SIG-M5 treated with dmso at 0.1 percent for 504 hours (cell line): ENCODE data around the gene DMXL2.
"Not testable (repeated sequence)": the region's sequence is repeated elsewhere in the genome, so short reads cannot be mapped to it uniquely, and the experiment has no call there.

Source experiments
- DNase-seq: peaks from one replicate; lab custom pipeline; 2025; ENCODE audit not compliant: unreplicated experiment; lab: John Stamatoyannopoulos, UW

DMXL2 gene

DNA sequence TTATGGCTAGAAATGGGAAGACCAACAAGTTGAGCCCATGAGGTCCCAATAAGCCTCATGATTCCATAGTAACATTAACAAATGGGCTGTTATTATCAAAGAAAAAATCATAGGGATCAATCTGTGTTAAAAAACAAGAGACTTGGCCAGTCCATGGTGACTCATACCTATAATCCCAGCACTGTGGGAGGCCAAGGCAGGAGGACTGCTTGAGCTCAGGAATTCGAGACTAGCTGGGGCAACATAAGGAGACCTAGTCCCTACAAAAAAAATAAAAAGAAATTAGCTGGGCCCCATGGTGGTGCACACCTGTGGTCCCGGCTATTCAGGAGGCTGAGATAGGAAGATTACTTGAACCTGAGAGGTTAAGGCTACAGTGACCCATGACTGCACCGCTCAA is 124.8 kb downstream of the DMXL2 start:
- no peak for DNase-seq

GRCh38 chr15:51496246-51496645 is 126.3 kb downstream of the DMXL2 start:
- DNase-seq, result peak; percentile 4

DNA sequence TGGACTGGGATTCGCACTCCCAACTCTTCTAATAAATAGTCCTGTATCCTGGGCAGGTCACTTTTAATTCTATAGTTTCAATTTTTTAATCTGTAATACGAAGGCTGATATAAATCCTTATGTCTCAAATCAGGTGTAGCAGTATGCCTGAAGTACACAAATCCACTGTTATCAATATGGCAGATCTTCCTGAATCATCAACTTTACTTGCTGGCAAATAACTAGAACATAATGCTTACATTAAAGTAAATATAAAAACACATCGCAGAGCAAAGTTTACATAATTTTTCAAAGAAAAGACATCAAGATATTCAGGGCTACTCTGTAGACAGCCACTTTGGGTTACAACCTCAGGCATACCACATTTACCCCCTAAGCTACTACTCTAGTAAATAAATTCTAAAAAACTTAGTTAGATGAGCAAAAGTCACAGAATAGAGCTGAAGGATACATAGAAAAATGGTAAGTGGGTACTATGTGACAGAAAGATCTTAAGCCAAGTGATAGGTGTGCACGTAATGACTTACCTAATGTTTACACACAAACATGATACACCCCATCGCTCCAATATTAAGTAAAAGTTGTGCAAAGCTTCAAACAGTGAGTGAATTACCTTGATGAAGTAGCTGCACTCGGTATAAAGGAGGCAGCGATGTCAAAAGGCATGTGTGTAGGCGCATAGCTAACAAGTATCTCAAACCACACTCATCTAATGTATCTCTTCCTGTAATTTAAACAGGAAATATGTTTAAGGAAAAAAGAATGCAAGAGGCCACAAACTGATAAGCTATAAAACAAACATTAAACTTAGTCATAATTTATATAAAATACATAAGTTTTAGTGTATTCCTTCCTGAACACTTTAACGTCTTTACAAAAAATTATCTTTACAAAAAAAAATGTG is 127.9 kb downstream of the DMXL2 start:
- DNase-seq, result no peak

DNA sequence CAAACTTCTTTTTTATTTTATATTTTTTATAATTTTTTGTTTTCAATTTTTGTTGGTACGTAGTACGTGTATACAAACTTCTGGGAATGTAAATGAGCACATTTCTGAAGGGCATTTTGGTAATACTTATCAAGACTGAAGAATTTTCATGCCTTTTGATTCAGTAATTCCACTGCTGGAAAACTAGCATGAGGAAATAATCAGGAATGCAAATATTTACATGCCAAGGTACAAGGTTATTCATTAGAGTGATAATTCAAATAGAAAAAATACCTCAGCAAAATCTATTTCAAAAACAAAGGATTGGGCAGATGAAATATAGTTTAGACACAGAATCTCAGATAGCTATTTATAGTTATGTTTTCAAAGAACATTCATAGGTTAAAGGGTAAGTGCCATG is 128.7 kb downstream of the DMXL2 start:
- no peak for DNase-seq

DNA sequence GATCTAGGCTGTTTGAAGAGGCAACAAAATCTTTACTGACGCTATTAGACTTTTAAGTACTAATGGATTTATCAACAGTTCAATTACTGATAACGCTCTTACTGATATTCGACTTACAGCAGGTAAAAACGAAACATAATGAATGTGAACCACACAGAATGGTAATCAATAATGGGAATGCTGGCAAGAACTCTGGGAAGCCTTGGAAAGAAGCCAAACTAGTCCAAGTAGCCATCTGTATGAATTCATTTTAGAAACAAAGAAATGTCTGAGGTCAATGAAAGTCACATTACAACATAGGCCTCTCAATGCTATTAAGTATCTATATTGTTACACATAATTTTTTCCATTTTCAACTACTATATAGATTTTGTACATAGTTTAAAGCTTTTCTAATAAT is 130.0 kb downstream of the DMXL2 start:
- DNase-seq, result no peak

DNA sequence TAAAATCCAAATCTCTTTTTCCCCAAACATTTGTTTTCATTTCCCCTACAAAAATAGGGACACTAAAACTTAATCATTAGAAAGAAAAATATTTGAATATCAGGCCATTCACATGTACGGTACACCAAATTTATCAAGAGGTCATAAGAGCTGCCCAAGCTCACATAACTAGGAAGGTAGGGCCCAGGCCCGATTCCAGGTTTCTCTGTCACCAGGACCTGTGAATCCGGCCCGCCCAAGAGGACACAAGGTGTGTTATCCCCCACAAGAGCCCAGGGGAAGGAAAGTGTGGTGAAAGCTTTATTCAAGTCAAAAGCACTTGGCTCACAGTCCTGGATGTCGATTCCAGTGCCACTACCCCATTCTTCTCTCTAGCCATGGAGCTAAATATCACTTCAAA is 130.6 kb downstream of the DMXL2 start:
- DNase-seq, result no peak

DNA sequence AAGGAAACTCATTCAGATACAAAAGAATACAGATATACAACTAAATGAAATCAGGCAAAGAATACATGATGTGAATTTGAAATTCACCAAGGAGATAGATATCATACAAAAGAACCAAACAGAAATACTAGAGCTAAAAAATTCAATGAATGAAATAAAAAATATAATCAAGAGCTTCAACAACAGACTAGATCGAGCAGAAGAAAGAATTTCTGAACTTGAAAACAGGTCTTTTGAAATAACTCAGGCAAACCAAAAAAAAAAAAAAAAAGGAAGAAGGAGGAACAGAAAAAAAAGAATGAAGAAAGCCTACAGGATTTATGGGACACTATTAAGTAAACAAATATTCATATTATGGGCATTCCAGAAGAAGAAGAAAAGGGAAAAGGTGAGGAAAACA is 137.8 kb downstream of the DMXL2 start:
- DNase-seq, result no peak

GRCh38 chr15:51483985-51484384 is 138.6 kb downstream of the DMXL2 start:
- no peak for DNase-seq

GRCh38 chr15:51483520-51483919 is 139.1 kb downstream of the DMXL2 start:
- no peak for DNase-seq

GRCh38 chr15:51475736-51476135 is 146.8 kb downstream of the DMXL2 start:
- DNase-seq, result no peak

DNA sequence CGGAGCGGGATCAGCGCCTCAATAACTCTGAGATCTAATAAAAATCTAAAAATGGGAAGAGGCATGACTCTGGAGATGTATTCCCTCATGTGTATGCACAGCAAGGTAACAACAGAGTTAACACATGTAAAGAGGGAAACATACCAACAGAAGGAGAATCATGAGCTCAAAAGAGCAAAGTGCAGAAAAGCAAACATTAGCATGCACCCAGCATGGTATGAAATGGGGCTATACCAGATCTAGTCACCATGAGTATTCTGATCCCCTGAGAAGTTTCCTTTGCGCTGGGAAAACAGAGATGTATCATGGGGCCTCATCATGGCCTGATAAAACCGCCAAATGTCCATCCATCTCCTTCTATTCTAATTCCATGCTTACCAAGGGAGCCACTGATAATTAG is 152.1 kb downstream of the DMXL2 start:
- no peak for DNase-seq

DNA sequence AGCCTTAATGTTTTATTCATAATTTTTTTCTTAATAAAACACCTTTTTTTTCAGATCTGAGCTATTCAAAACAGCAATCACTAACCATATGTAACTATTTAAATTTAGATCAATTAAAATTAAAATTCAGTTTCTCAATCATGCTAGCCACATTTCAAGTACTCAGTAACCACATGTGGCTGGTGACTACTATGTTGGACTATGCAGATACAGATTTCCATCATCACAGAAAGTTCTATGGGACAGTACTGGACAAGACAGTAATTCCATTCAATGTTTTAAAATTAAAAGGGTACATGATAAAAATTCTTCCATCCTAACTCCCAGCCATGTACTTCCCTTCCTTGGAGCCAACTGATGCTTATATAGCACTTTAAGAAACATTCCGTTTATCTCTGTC is 161.8 kb downstream of the DMXL2 start:
- DNase-seq, result no peak

GRCh38 chr15:51450001-51450400 is 172.6 kb downstream of the DMXL2 start:
- no peak for DNase-seq

GRCh38 chr15:51448622-51449399 is 173.8 kb downstream of the DMXL2 start:
- DNase-seq, result no peak

DNA sequence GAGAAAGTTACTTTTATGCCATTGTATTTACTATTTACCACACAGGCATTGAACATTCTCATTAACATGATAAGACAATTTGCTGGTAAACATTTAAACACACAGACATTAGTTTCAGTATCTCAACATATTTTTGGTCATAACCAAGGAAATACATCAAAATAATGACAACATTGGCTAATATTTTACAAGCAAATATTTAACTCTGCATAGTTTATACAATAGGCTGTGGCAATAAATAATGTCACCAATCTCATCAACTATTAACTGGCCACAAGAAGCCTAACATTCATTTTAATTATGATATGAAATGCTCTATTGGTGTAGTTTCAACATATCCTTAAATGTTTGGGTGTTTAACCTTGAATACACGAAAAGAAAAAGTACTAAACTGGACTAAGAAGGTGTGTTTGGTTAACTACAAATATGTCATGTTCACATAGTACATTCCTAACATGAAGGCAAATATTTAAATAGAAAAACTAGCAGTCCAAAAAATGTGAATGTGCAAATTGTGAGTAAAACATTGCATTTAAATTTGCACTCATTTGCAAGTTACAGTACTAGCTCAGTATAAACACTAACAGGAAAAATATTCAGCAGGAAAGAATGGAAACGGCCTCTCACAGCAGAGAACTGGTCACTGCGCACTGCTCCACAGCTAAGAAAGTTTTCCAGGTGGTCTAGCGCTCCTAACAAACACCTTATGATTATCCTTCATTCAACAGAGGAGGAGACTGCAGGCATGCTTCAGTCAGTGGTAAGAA is 174.5 kb downstream of the DMXL2 start:
- DNase-seq, result no peak

- not testable (repeated sequence) for DNase-seq
Measured at GRCh38 chr15:51446029-51446744, 176.4 kb downstream of the DMXL2 start.

DNA sequence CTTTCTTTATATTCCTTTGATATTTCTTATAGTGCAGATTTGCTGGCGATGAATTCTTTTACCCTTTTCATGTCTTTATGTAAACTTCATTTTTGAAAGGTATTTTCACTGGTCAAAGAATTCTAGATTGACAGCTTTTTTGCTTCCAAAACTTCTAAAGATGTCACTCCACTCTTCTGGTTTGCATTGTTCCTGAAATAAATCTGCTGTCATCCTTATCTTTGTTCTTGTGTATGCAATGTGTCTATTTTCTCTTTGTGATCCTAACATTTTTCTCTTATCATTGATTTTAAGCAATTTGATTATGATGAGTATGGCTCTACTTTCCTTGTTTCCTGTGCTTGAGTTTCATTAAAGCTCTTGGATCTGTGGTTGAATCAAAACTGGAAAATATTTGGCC is 177.8 kb downstream of the DMXL2 start:
- no peak for DNase-seq

- DNase-seq, result no peak
Measured at GRCh38 chr15:51444112-51444511, 178.5 kb downstream of the DMXL2 start.

DNA sequence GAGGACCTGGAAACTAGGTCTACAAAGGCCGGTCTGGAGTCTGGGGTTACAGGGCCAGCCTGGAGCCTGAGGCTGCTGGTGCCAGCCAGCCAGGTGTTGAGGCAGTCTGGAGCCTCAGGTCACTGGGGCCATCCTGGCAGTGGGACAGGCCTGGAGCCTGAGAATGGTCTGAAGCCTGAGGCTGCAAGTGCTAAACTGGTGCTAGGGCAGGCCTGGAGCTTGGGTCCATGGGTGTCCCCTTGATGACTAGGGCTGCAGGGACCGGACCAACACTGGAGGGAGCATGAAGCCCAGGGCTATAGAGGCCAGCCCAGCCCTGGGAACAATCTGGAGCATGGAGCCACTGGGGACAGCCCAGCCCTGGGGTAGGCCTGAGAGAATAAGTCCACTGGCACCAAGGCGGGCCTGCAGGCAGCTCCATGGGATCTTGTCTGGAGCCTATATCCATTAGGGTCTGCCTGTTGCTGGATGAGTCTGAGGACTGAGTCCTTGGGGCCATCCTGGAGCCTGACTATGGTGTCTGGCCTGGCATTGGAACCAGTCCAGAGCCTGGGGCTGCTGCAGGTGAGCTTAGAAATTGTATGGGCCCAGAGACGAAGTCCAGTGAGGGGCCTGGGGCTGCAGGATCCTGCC is 179.2 kb downstream of the DMXL2 start:
- DNase-seq, result no peak

DNA sequence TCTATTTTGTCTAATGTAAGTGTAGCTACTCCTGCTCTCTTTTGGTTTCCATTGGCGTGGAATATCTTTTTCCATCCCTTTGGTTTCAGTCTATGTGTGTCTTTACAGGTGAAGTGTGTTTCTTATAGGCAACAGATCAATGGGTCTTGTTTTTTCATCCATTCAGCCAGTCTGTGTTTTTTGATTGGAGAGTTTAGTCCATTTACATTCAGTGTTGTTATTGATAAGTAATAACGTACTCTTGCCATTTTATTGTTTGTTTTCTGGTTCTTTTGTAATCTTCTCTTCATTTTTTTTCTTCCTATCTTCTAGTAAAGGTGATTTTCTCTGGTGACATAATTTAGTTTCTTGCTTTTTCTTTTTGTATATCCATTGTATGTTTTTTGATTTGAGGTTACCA is 184.0 kb downstream of the DMXL2 start:
- no peak for DNase-seq
